ENCODE data around the gene ZDHHC20. TPM values are rescaled to one million over a fixed set of nuclear protein-coding genes. Genes with fewer than 3 reads are reported as not detected.
A peak's percentile ranks its signal among the peaks of the same experiment; 100 is the strongest.

Gene ZDHHC20
- total RNA-seq, 2 experiments from 2014 or later = 98.2 to 106 TPM

DNA sequence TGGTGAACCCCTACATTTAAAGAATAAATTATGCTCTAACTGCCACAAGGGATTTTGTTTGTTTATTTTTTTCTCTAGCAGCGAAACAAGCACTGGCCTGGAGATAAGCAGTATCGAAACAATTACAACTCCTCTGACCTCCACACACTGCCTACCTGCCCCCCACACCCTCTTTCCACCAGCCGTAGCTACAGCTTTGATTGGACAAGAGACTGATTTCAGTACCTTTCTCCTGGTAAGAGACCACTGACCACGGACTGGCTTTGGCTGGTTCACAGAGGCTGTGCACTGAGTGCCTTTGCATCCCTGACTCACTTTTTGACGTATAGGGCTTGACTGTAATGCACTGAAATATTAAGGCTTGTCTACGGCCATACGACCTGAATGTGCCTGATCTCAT is 7.4 kb upstream of the ZDHHC20 start:
- Mint-ChIP-seq H3K9me3 (ENCODE audit: insufficient read depth) (peaks cover 10% of the 10 kb centered on the region), H3K36me3 (ENCODE audit: low read depth) (no peaks in the 10 kb centered on the region), H3K4me1 (ENCODE audit: low read depth) (no peaks in the 10 kb centered on the region), H3K27me3 (ENCODE audit: low read depth) (peaks cover 16% of the 10 kb centered on the region), H3K27ac (no peak overlapping the region), H3K4me3 (no peak overlapping the region)
- ChIA-PET POLR2A (no interaction called here), CTCF (interaction anchor here (1.7 kb wide), 1 partner anchor 11 kb away, joined by 4 read pairs; no protein-coding TSS in a partner anchor)
- no peak for ATAC-seq
- no peak for DNase-seq

DNA sequence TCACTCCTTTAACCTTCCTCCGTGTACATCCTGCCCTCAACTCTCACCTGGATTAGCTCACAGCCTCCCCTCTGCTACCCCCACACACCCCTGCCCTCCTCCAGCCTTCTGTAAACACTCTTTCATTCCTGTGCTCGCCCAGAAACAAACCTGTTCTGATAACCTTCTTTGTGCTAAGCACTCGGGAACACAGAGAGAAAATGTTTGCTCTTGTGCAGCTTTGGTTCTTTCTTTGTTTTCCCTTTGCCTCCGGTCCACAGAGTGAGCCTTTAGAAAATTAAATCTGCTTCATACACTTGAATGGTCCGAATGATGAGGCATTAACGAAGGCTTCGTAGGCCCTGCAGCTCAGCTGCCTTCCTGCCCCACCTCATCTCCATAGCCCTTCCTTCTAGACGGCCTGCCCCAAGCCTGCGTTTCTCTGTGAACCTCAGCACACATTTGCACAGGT is 6.6 kb upstream of the ZDHHC20 start:
- Mint-ChIP-seq H3K36me3 (ENCODE audit: low read depth) (no peaks in the 10 kb centered on the region), H3K4me1 (ENCODE audit: low read depth) (no peaks in the 10 kb centered on the region), H3K27me3 (ENCODE audit: low read depth) (peaks cover 16% of the 10 kb centered on the region), H3K27ac (no peak overlapping the region), H3K4me3 (no peak overlapping the region), H3K9me3 (ENCODE audit: insufficient read depth) (peaks cover 7% of the 10 kb centered on the region)
- no peak for ATAC-seq
- no peak for DNase-seq
- POLR2A ChIA-PET = no interaction called here
- CTCF ChIA-PET = interaction anchor here (1.7 kb wide), 1 partner anchor 12 kb away, joined by 4 read pairs; no protein-coding TSS in a partner anchor

DNA sequence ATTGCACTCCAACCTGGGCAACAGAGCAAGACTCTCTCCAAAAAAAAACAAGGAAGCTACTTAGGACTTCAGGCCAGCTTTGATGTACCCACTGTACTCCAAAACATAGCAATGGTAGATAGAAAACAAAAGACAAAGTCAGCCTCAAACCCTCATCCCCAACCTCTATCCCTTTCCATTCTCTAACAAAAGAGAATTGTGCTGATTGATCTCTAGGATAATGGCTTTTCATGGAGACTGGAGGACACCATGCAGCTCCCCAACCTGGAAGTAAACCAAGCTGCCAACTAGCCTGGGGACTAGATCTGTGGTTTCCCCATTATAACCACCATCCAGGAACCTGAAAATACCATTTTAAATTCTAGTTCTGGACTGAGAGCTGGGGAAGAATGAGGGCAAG is 4.3 kb upstream of the ZDHHC20 start:
- H3K4me1 Mint-ChIP-seq (ENCODE audit: low read depth) = peaks cover 6% of the 10 kb centered on the region
- peaks cover under 1% of the 10 kb centered on the region for H3K36me3 Mint-ChIP-seq (ENCODE audit: low read depth)
- H3K27ac Mint-ChIP-seq = no peak overlapping the region
- no peak overlapping the region for H3K4me3 Mint-ChIP-seq
- peaks cover 8% of the 10 kb centered on the region for H3K27me3 Mint-ChIP-seq (ENCODE audit: low read depth)
- DNase-seq = no peak
- H3K9me3 Mint-ChIP-seq (ENCODE audit: insufficient read depth) = no peaks in the 10 kb centered on the region
- ATAC-seq = no peak
- ChIA-PET CTCF (interaction anchor here (1.3 kb wide), 2 partner anchors 14 to 166 kb away, joined by 3 to 6 read pairs; no protein-coding TSS in a partner anchor), POLR2A (no interaction called here)

DNA sequence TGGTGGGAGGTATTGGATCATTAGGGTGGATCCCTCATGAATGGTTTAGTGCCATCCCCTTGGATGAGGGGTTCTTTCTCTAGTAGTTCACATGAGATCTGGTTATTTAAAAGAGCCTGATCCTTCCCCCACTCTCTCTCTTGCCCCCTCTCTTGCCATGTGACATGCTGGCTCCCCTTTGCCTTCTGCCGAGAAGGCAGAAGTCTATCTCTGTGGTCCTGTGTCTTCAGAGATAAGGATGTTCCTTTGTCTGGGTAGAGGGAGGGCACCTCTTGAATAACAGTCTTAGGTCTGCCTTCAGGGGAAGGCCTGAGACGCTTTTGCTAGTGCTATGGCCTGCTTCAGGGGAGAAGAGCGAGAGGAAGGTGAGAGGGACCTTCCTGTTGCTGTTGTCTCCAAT is 2.0 kb upstream of the ZDHHC20 start:
- H3K4me3 Mint-ChIP-seq = no peak overlapping the region
- H3K27me3 Mint-ChIP-seq (ENCODE audit: low read depth) = peaks cover 3% of the 10 kb centered on the region
- no peak overlapping the region for H3K27ac Mint-ChIP-seq
- POLR2A ChIA-PET = no interaction called here
- DNase-seq (no peak), ATAC-seq (no peak)
- CTCF ChIA-PET = interaction anchor here (4.9 kb wide), 1 partner anchor 15 kb away, joined by 35 read pairs; no protein-coding TSS in a partner anchor
- H3K9me3 Mint-ChIP-seq (ENCODE audit: insufficient read depth) = no peaks in the 10 kb centered on the region
- peaks cover 12% of the 10 kb centered on the region for H3K36me3 Mint-ChIP-seq (ENCODE audit: low read depth)
- H3K4me1 Mint-ChIP-seq (ENCODE audit: low read depth) = peaks cover 24% of the 10 kb centered on the region

DNA sequence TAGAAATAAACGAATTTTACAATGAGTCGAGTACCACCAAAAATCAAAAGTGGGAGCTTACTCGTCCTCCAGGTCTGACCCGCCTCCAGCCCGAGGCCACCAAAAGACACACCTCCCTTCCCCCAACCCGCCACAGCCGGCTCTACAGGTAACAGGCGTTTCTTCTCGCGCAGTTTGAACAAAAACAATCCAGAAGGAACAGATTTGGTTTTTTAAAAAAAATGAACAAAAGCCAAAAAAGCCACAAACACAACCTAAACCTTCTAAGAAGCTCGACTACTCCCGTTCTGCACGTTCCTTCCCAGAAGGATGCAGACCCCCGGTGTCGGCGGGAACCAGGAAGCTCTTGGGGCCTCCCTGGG is 671 bp downstream of the ZDHHC20 start:
- ATAC-seq (peak; percentile 49), DNase-seq (peak; percentile 73)
- Mint-ChIP-seq H3K27me3 (ENCODE audit: low read depth) (no peaks in the 10 kb centered on the region), H3K4me3 (peak overlapping the region; percentile 96), H3K27ac (peak overlapping the region; percentile 96), H3K9me3 (ENCODE audit: insufficient read depth) (peaks cover under 1% of the 10 kb centered on the region), H3K4me1 (ENCODE audit: low read depth) (peaks cover 31% of the 10 kb centered on the region), H3K36me3 (ENCODE audit: low read depth) (peaks cover 26% of the 10 kb centered on the region)
- POLR2A ChIA-PET = interaction anchor here (0.9 to 2.1 kb wide), 10 partner anchors 10 to 281 kb away, joined by 3 to 8 read pairs (median 5); partner anchors contain the start of genes MICU2 and MRPL57
- CTCF ChIA-PET = interaction anchor here (0.8 to 4.9 kb wide), 4 partner anchors 18 to 161 kb away, joined by 3 to 35 read pairs (median 10); no protein-coding TSS in a partner anchor

DNA sequence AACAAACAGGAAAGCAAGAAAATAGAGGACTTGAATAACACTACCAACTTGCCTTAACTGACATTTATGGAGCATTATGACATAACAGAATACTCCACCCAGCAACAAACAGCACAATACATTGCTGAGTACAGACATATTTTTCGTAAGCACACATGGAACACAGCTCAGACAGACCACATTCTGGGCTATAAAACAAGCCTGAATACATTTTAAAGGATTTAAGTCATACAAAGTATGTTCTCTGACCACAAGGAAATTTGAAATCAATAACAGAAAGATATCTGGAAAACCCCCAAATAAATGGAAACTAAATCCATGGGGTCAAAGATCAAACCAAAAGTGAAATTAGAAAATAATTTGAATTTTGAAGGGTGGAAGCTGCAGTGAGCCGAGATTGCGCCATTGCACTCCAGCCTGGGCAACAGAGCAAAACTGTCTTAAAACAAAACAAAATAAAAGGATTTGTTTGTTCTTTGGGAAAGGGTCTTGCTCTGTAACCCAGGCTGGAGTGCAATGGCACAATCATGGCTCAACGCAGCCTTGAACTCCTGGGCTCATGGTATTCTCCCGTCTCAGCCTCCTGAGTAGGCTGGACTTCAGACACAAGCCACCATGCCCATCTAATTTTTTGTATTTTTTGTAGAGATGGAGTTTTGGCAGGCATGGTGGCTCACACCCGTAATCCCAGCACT is 5.6 kb downstream of the ZDHHC20 start:
- POLR2A ChIA-PET = no interaction called here
- CTCF ChIA-PET = no interaction called here
- Mint-ChIP-seq H3K4me1 (ENCODE audit: low read depth) (peaks cover 33% of the 10 kb centered on the region), H3K4me3 (no peak overlapping the region), H3K9me3 (ENCODE audit: insufficient read depth) (peaks cover 9% of the 10 kb centered on the region), H3K27me3 (ENCODE audit: low read depth) (no peaks in the 10 kb centered on the region), H3K36me3 (ENCODE audit: low read depth) (peaks cover 53% of the 10 kb centered on the region), H3K27ac (no peak overlapping the region)
- DNase-seq (no peak), ATAC-seq (no peak)

DNA sequence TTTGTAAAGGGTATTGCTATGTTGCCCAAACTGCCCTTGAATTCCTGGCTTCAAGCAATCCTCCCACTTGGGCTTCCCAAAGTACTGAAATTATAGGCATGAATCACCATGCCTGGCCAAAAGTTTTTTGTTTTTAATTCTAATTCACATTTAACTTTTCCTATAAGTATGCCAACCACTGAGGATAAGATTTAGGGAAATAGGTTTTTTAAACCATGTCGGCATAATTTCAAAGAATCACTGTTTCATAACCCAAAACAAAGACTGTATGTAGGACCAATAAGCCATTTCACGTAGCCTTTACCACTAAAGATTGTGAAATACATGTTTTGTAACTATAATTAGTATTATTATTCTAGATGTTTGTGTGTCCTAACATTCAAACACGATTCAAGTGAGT is 8.2 kb downstream of the ZDHHC20 start:
- H3K27me3 Mint-ChIP-seq (ENCODE audit: low read depth) = no peaks in the 10 kb centered on the region
- peaks cover 50% of the 10 kb centered on the region for H3K36me3 Mint-ChIP-seq (ENCODE audit: low read depth)
- H3K4me1 Mint-ChIP-seq (ENCODE audit: low read depth) = peaks cover 19% of the 10 kb centered on the region
- no peak for DNase-seq
- no peak overlapping the region for H3K27ac Mint-ChIP-seq
- no peak overlapping the region for H3K4me3 Mint-ChIP-seq
- ChIA-PET CTCF (no interaction called here), POLR2A (no interaction called here)
- peaks cover 9% of the 10 kb centered on the region for H3K9me3 Mint-ChIP-seq (ENCODE audit: insufficient read depth)
- ATAC-seq = no peak

DNA sequence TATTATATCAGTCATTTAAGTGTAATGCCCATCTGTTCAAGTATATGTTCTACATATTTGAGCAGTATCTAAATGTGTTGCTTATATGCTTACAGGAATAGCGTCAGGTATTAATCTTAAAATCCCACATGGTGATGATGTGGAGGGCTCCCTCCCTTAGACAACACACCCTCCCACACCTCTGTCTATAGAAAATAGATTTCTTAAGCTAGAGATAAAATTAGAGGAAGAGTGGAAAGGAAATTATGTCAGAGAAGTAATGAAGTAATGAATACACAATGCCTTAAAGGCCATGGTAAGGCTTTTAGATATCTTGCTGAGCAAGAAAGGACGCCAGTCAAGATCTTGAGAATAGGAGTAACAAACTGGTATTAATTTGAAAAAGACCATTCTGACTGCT is 12.4 kb downstream of the ZDHHC20 start:
- ChIA-PET CTCF (no interaction called here), POLR2A (no interaction called here)
- Mint-ChIP-seq H3K36me3 (ENCODE audit: low read depth) (peaks cover 33% of the 10 kb centered on the region), H3K4me3 (no peak overlapping the region), H3K27ac (no peak overlapping the region), H3K9me3 (ENCODE audit: insufficient read depth) (no peaks in the 10 kb centered on the region), H3K4me1 (ENCODE audit: low read depth) (peaks cover 5% of the 10 kb centered on the region), H3K27me3 (ENCODE audit: low read depth) (no peaks in the 10 kb centered on the region)
- no peak for ATAC-seq
- no peak for DNase-seq

DNA sequence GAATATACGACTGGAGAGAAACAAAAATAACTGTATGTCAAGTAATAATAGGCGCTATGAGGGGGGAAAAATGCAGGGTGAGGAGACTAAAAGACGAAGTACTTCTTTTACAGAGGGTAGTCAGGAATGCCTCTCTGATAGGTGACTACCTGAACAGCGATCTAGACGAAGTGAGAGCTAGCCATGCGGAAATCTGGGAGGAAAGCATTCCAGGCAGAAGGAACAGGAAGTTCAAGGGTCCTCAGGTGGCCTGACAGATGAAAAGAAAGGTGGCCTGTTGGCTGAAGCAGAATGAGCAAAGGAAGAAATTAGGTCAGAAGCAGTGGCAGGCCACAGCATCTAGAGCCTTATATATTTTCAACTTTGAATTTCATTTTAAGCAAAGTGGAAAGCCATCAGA is 13.3 kb downstream of the ZDHHC20 start:
- no peak overlapping the region for H3K27ac Mint-ChIP-seq
- no peak for DNase-seq
- H3K36me3 Mint-ChIP-seq (ENCODE audit: low read depth) = peaks cover 32% of the 10 kb centered on the region
- peaks cover 5% of the 10 kb centered on the region for H3K4me1 Mint-ChIP-seq (ENCODE audit: low read depth)
- no peak overlapping the region for H3K4me3 Mint-ChIP-seq
- no peaks in the 10 kb centered on the region for H3K27me3 Mint-ChIP-seq (ENCODE audit: low read depth)
- ChIA-PET POLR2A (no interaction called here), CTCF (interaction anchor here (1.2 kb wide), 1 partner anchor 148 kb away, joined by 5 read pairs; no protein-coding TSS in a partner anchor)
- no peaks in the 10 kb centered on the region for H3K9me3 Mint-ChIP-seq (ENCODE audit: insufficient read depth)
- no peak for ATAC-seq

DNA sequence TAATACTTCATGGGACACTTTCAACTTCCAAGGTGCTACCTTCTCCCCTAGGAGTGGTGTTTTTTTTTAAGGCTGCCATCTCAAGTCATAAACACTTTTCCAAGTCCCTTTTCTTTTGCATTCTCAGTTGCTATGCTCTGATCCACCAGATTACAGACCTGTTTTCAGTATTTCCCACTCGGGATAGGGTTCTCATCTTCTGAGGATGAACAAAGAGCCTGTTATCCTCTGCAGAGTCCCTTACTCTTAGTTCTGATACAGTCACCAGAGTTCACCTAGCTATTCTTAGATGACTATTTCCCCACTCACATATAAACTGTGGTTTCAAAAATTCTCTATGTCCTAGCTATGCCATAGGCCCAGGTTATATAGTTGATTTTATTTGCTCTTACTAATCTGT is 15.9 kb downstream of the ZDHHC20 start:
- Mint-ChIP-seq H3K27ac (no peak overlapping the region), H3K36me3 (ENCODE audit: low read depth) (peaks cover 32% of the 10 kb centered on the region), H3K27me3 (ENCODE audit: low read depth) (no peaks in the 10 kb centered on the region), H3K9me3 (ENCODE audit: insufficient read depth) (peaks cover 3% of the 10 kb centered on the region), H3K4me1 (ENCODE audit: low read depth) (peaks cover 5% of the 10 kb centered on the region), H3K4me3 (no peak overlapping the region)
- ChIA-PET CTCF (no interaction called here), POLR2A (no interaction called here)
- DNase-seq = no peak
- ATAC-seq = no peak

DNA sequence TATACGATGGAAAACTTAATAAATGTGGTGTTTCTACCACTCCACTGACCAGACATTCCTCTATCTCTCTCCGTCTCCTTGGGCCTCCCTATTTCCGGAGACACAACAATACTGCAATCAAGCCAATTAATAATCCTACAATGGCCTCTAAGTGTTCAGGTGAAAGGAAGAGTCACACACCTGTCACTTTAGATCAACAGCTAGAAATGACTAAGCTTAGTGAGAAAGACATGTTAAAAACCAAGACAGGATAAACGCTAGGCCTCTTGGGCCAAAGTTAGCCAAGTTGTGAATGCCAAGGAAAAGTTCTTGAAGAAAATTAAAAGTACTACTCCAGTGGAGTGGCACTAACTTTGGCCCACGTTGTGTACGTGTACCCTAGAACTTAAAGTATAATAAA is 22.5 kb downstream of the ZDHHC20 start:
- DNase-seq (no peak), ATAC-seq (no peak)
- ChIA-PET POLR2A (interaction anchor here (0.6 to 0.7 kb wide), 2 partner anchors 22 to 298 kb away, joined by 3 to 4 read pairs; no protein-coding TSS in a partner anchor), CTCF (interaction anchor here (1.0 kb wide), 1 partner anchor 20 kb away, joined by 3 read pairs; no protein-coding TSS in a partner anchor)
- Mint-ChIP-seq H3K36me3 (ENCODE audit: low read depth) (peaks cover 49% of the 10 kb centered on the region), H3K27ac (peak overlapping the region; percentile 62), H3K4me1 (ENCODE audit: low read depth) (peaks cover 28% of the 10 kb centered on the region), H3K9me3 (ENCODE audit: insufficient read depth) (peaks cover 15% of the 10 kb centered on the region), H3K27me3 (ENCODE audit: low read depth) (no peaks in the 10 kb centered on the region), H3K4me3 (no peak overlapping the region)

DNA sequence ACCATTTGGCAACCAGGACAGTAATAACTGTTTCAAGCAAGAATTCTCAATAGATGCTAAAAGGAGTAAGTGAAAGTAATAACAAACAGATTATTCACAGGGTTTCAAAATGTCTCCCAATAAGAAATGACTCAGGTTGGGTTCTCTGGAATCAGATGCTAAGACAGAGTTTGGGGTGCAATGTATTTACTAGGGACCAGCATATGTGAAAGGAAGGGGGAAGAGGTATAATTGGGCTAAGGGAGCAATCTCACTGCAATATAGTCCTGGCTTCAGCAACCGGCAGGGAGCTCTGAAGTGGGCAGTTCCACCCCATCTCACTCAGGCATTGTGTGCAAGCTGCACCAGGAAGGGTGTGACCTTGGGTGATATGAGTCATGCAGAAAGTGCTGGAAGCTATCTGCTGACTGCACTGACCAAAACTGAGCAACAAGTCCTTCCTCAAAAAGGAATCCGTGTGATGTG is 23.4 kb downstream of the ZDHHC20 start:
- ChIA-PET POLR2A (interaction anchor here (0.7 to 1.0 kb wide), 2 partner anchors 23 to 168 kb away, joined by 3 read pairs; partner anchors contain the start of gene MICU2), CTCF (no interaction called here)
- Mint-ChIP-seq H3K27ac (peak overlapping the region; percentile 70), H3K4me3 (peak overlapping the region; percentile 4), H3K4me1 (ENCODE audit: low read depth) (peaks cover 29% of the 10 kb centered on the region), H3K36me3 (ENCODE audit: low read depth) (peaks cover 56% of the 10 kb centered on the region), H3K27me3 (ENCODE audit: low read depth) (no peaks in the 10 kb centered on the region), H3K9me3 (ENCODE audit: insufficient read depth) (peaks cover 20% of the 10 kb centered on the region)
- peak; percentile 59 for DNase-seq
- peak; percentile 91 for ATAC-seq

All from activated CD8-positive, alpha-beta T cell treated with anti-CD3 and anti-CD28 coated beads, Interleukin-2, amount 10 ng/mL, durations not matched to agents 7 days and 5 days (primary cell).